ENCODE results near the gene PTCD1.

- TF ChIP-seq EZH2 (IDR thresholded peaks at IDR 0.05; ENCODE audit: low read length, missing control alignments) (no peak), CTCF (conservative IDR thresholded peaks at IDR 0.05 in 1 of 2, IDR thresholded peaks at IDR 0.05 in 1 of 2; ENCODE audit: low read depth in 1 of 2, low read length in 2 of 2) (peak; percentile 8 to 37)
Measured at GRCh38 chr7:99386584-99387238, 51.9 kb downstream of the PTCD1 start.

All from fibroblast of lung (primary cell).